ENCODE results near the gene BRSK1. TPM values are rescaled to one million over a fixed set of nuclear protein-coding genes. Genes with fewer than 3 reads are reported as not detected.

Gene BRSK1
- polyA plus RNA-seq, 1 donor from 2014 or later: 213 TPM

DNA sequence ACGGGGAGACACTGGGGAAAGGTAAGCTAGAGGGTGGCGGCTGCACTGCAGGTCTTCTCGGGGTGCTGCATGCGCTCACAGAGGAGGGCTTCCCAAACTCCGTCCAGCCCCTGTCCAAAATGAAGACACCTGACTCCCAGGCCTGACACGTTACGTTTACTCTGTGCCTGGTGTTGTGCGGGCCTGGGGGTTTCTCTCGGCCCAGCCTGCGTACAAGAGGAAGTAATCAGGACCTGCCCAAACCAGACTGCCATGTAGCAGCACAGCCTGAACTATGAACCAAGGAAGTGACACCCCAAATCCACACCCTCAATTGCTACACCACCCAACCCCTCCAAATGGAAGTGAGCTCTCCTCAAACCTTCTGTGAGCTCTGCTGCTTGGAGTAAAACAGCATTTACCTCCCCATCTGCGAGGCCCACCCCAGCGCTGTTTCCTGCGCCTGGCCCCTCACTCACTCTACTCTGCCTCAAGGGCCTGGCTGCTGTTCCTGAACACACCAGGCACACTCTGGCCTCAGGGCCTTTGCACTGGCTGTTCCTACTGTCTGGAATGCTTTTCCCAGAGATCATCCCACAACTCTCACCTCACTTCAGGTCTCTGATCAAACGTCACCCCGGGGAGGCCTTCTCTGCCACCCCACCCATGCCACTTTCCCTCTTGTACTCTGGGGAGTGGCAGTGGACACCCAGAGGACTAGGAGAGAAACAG is 6.9 kb upstream of the BRSK1 start:
- Histone ChIP-seq H3K79me2 (replicated peaks; ENCODE audit: insufficient read depth, low read length) (peaks cover 13% of the 10 kb centered on the region), H3K27me3 (ENCODE audit: insufficient read depth, low read depth, low read length) (no peaks in the 10 kb centered on the region), H3K36me3 (ENCODE audit: insufficient read depth, low read length) (no peaks in the 10 kb centered on the region), H4K20me1 (ENCODE audit: insufficient read depth) (no peaks in the 10 kb centered on the region), H3K4me3 (ENCODE audit: low read length) (no peak overlapping the region), H3F3A (ENCODE audit: insufficient read depth, low read length, poor library complexity, severe bottlenecking) (no peaks in the 10 kb centered on the region), H3K9me3 (ENCODE audit: low read length) (no peaks in the 10 kb centered on the region), H3K9me2 (ENCODE audit: insufficient read depth, low read length) (no peaks in the 10 kb centered on the region), H3K4me2 (ENCODE audit: low read length) (no peak overlapping the region), H3K9ac (ENCODE audit: low read length) (no peak overlapping the region), H2AFZ (ENCODE audit: low read depth, low read length) (no peak overlapping the region), H3K27ac (ENCODE audit: low read length) (no peak overlapping the region)
- no peak for TF ChIP-seq MXI1 (conservative IDR thresholded peaks at IDR 0.05; ENCODE audit: poor library complexity, severe bottlenecking)
- TF ChIP-seq, protein P1, sequence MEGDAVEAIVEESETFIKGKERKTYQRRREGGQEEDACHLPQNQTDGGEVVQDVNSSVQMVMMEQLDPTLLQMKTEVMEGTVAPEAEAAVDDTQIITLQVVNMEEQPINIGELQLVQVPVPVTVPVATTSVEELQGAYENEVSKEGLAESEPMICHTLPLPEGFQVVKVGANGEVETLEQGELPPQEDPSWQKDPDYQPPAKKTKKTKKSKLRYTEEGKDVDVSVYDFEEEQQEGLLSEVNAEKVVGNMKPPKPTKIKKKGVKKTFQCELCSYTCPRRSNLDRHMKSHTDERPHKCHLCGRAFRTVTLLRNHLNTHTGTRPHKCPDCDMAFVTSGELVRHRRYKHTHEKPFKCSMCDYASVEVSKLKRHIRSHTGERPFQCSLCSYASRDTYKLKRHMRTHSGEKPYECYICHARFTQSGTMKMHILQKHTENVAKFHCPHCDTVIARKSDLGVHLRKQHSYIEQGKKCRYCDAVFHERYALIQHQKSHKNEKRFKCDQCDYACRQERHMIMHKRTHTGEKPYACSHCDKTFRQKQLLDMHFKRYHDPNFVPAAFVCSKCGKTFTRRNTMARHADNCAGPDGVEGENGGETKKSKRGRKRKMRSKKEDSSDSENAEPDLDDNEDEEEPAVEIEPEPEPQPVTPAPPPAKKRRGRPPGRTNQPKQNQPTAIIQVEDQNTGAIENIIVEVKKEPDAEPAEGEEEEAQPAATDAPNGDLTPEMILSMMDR (IDR thresholded peaks at IDR 0.05; ENCODE audit: poor library complexity, severe bottlenecking): no peak

DNA sequence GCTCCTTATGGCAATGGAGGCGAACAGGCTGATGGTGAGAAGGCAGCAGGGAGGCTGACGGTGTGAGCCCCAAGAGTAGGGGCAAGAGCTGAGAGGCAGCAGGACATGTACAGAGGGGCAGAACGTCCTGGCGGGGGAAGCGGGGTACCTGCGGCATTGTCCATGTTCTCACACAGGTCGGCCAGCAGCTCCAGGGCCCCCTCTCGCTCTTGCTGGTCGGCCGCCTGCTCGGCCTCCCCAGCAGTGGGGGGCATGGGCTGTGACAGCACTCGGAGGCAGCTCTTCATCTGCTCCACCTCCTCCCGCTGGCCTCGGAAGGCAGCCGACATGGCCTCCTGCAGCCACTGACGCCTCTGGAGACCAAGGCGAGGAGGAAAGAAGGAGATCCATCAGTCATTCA is 6.3 kb upstream of the BRSK1 start:
- TF ChIP-seq, protein P1 (IDR thresholded peaks at IDR 0.05; ENCODE audit: poor library complexity, severe bottlenecking): no peak
- TF ChIP-seq, protein P2, sequence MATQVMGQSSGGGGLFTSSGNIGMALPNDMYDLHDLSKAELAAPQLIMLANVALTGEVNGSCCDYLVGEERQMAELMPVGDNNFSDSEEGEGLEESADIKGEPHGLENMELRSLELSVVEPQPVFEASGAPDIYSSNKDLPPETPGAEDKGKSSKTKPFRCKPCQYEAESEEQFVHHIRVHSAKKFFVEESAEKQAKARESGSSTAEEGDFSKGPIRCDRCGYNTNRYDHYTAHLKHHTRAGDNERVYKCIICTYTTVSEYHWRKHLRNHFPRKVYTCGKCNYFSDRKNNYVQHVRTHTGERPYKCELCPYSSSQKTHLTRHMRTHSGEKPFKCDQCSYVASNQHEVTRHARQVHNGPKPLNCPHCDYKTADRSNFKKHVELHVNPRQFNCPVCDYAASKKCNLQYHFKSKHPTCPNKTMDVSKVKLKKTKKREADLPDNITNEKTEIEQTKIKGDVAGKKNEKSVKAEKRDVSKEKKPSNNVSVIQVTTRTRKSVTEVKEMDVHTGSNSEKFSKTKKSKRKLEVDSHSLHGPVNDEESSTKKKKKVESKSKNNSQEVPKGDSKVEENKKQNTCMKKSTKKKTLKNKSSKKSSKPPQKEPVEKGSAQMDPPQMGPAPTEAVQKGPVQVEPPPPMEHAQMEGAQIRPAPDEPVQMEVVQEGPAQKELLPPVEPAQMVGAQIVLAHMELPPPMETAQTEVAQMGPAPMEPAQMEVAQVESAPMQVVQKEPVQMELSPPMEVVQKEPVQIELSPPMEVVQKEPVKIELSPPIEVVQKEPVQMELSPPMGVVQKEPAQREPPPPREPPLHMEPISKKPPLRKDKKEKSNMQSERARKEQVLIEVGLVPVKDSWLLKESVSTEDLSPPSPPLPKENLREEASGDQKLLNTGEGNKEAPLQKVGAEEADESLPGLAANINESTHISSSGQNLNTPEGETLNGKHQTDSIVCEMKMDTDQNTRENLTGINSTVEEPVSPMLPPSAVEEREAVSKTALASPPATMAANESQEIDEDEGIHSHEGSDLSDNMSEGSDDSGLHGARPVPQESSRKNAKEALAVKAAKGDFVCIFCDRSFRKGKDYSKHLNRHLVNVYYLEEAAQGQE (IDR thresholded peaks at IDR 0.05; ENCODE audit: borderline replicate concordance): no peak
- TF ChIP-seq RAD21 (conservative IDR thresholded peaks at IDR 0.05) (no peak), EZH2 (IDR thresholded peaks at IDR 0.05; ENCODE audit: borderline replicate concordance, insufficient read depth, low read length, poor library complexity, severe bottlenecking) (no peak), MXI1 (conservative IDR thresholded peaks at IDR 0.05; ENCODE audit: poor library complexity, severe bottlenecking) (no peak), TAF1 (IDR thresholded peaks at IDR 0.05; ENCODE audit: low read depth) (no peak), POLR2AphosphoS5 (IDR thresholded peaks at IDR 0.05) (no peak), EP300 (conservative IDR thresholded peaks at IDR 0.05; ENCODE audit: poor library complexity, severe bottlenecking) (no peak), SMC3 (conservative IDR thresholded peaks at IDR 0.05; ENCODE audit: poor library complexity) (no peak)
- Histone ChIP-seq H3K36me3 (ENCODE audit: insufficient read depth, low read length) (no peaks in the 10 kb centered on the region), H4K20me1 (ENCODE audit: insufficient read depth) (no peaks in the 10 kb centered on the region), H2AFZ (ENCODE audit: low read depth, low read length) (no peak overlapping the region), H3K9ac (ENCODE audit: low read length) (no peak overlapping the region), H3K27ac (ENCODE audit: low read length) (no peak overlapping the region), H3K9me2 (ENCODE audit: insufficient read depth, low read length) (no peaks in the 10 kb centered on the region), H3K4me2 (ENCODE audit: low read length) (no peak overlapping the region), H3K9me3 (ENCODE audit: low read length) (no peaks in the 10 kb centered on the region), H3K4me3 (ENCODE audit: low read length) (no peak overlapping the region), H3K27me3 (ENCODE audit: insufficient read depth, low read depth, low read length) (no peaks in the 10 kb centered on the region), H3K79me2 (replicated peaks; ENCODE audit: insufficient read depth, low read length) (peaks cover 13% of the 10 kb centered on the region), H3F3A (ENCODE audit: insufficient read depth, low read length, poor library complexity, severe bottlenecking) (no peaks in the 10 kb centered on the region)

All from neural cell (in vitro differentiated cells).